ENCODE measurements around the gene GRB2.
A peak's percentile ranks its signal among the peaks of the same experiment; 100 is the strongest.
"Not testable (repeated sequence)": the region's sequence is repeated elsewhere in the genome, so short reads cannot be mapped to it uniquely, and the experiment has no call there.

The GRB2 gene

DNA sequence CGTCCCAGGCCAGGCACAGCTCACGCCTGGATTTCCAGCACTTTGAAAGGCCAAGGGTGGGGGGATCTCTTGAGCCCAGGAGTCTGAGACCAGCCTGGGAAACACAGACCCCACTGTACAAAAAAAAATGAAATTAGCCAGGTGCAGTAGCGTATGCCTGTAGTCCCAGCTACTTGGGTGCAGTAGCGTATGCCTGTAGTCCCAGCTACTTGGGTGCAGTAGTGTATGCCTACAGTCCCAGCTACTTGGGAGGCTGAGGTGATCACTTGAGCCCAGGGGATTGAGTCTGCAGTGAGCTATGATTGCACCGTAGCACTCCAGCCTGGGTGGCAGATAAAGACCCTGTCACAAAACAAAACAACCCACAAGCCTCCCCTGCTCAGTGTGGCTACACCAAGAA is 89.2 kb downstream of the GRB2 start:
- no peak for DNase-seq

DNA sequence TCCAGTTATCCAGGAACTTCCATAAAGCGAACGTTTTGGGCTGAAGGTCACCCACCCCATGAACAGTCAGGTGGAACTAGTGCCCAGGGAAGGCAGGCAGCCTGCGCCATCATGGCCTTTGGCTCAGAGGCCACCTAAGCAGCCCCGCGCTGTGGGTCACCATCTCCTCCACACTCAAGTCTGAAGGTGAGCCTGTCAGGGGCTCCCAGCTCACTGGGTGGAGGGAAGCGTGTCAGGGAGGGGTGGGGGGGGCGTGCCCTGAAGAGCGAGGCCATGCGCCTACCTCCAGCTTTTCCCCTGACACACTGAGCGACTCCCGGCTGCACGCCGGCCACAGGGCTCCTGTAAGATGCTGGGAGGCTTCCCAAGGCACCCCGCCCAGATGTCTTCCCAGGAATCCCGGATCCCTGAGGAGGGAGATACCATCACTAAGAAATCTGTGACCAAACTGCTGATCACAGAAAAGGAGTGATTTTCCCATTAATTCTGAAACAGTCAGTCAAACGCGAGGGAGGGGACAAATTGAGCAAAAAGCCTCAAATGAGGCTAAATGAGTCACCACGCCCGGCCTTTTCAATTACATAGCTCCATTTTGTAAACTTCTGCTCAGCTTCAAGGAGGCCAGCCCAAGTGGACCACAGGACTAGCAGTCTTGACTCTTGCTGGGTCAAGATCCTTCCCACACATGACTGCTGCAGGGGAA is 89.8 kb downstream of the GRB2 start:
- DNase-seq, result no peak

DNA sequence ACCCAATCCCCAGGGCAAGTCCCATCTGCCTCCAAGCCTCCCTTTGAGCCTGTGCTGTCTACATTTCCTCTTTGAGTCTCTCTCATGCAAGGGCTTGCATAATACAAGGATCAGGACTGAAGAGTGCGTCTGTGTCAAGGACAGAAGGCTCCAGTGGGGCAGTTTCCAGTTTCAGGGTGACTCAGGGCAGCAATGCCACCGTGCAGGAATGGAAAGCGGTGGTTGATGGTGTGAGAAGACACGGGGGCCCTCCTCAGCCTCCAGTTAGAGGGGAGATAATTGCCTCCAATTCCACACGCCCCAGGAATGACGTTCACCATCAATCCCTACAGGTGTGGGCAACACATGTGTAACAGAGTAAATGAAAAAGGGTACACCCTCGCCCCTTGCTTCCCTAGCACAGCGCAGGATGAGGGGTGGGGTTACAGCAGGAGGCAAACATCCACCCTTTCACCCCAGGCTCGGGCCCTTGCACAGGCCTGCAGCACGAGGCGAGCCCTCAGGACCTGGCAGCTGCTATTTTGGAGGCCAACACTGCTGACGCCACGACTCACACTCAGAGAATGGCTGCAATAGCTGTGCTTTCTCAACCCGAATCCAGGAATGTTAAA is 91.4 kb downstream of the GRB2 start:
- DNase-seq, result no peak

DNA sequence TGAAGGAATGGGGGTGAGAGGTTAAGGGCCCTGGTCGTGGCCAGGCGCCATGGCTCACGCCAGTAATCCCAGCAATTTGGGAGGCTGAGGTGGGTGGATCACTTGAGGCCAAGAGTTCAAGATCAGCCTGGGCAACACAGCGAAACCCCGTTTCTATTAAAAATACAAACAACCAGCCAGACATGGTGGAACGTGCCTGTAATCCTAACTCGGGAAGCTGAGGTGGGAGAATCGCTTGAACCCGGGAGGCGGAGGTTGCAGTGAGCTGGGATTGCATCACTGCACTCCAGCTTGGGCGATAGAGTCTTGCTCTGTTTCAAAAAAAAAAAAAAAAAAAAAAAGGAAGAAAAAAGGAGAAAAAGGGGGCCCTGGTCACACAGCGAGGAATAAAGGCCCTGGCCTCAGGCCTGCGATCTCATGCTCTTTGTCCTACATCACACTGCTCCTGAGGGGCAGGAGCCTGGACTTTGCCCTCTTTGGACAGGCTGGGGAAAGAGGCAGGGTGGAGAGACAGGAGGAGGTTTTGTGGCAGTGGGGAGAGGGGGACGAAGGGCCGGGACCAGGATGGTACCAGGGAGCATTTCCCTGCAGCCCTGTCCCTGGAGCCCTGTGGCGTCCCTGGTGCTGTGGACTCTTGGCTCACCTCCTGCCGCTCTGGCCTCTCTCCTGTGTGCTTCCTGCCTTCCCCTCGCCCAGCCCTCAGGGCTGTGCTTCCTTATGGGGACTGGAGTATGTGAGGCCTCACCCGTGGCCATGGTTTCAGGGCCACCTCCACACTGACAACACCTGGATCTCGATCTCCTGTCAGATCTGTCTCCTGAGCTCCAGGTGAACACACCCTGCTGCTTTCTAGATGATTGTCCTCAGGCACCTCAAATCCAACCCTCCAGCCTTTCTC is 96.5 kb downstream of the GRB2 start:
- no peak for DNase-seq

DNA sequence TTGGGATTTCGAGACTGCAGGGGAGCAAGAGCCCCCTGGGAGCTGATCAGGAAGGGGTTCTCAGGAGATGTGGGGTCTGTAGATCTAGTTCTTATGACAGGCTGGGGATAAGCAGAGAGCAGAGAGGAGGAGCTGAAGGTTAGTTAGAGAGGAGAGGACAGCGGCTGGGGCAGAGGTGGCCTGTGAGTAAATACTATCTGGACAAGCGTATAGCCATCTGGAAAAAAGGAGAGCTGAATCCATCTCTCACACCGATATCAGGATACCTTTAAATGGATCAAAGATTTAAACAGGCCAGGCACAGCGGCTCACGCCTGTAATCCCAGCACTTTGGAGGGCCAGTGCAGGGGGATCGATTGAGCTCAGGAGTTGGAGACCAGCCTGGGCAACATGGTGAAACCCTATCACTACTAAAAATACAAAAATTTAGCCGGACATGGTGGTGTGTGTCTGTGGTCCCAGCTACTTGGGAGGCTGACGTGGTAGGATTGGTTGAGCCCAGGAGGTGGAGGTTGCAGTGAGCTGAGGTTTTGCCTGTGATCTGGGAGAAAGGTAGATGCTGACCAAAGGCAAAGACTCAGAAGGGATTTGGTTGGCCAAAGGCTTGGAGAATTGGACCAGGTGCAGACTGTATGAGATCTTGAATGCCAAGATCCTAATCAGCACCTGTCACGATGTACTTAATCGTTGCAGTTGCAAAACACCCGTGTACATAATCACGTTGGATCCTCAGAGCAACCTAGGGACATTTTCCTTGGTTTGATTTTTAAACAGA is 97.3 kb downstream of the GRB2 start:
- DNase-seq, result no peak

DNA sequence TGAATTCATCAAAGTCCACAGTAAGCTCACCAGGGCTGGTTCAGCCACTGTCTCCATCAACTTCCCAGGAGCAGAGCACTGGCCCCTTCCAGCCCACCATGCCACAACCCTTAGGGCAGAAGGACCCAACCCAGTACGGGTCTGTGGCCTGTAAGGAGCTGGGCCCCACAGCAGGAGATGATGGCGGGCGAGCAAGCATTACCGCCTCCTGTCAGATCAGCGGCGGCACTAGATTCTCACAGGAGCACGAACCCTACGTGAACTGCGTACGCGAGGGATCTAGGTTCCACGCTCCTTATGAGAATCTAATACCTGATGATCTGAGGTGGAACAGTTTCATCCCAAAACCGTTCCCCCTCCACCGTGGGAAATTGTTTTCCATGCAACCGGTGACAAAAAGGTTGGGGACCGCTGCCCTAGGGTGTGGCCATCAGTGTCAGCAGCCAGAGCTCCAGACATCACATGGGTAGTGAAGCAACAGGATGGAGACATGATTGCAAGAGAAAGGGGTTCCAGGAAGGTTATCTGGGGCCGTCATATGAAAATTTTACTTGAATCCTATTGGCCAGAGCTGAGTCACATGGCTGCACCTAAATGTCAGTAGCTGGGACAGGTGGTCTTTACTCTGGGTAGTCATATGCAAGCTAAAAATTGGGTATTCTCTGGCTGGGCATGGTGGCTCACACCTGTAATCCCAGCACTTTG is 103.8 kb downstream of the GRB2 start:
- DNase-seq, result no peak

DNA sequence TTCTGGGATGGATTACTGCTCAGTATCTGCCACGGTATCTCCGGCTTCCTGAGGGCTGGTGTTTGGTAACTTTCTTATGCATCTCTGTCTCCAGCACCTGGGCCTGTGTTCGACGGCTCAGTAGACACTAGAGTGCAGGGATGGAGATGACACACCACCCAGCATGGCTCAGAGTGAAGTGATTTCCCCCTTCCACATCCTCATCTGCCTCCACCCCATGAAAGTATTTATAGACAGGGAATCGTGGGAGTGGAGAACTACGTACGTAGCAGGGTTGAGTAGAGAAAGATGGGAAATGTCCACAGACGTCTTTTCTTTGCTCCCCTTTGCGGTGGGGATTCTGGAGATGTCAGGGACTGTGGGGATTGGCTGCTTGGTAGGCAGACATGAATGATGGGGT is 104.4 kb downstream of the GRB2 start:
- DNase-seq, result no peak

DNA sequence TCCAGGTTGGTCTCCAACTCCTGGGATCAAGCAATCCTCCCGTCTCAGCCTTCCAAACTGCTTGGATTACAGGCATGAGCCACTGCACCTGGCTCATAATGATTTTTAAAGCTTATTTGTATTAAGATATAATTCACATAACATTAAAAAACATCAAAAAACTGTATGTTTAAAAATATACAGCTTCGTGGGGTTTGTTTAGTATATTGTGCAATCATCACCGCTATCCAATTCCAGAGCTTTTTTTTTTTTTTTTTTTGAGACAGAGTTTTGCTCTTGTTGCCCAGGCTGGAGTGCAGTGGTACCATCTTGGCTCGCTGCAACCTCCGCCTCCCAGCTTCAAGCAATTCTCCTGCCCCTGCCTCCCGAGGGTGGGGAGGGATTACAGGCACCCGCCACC is 105.2 kb downstream of the GRB2 start:
- no peak for DNase-seq

DNA sequence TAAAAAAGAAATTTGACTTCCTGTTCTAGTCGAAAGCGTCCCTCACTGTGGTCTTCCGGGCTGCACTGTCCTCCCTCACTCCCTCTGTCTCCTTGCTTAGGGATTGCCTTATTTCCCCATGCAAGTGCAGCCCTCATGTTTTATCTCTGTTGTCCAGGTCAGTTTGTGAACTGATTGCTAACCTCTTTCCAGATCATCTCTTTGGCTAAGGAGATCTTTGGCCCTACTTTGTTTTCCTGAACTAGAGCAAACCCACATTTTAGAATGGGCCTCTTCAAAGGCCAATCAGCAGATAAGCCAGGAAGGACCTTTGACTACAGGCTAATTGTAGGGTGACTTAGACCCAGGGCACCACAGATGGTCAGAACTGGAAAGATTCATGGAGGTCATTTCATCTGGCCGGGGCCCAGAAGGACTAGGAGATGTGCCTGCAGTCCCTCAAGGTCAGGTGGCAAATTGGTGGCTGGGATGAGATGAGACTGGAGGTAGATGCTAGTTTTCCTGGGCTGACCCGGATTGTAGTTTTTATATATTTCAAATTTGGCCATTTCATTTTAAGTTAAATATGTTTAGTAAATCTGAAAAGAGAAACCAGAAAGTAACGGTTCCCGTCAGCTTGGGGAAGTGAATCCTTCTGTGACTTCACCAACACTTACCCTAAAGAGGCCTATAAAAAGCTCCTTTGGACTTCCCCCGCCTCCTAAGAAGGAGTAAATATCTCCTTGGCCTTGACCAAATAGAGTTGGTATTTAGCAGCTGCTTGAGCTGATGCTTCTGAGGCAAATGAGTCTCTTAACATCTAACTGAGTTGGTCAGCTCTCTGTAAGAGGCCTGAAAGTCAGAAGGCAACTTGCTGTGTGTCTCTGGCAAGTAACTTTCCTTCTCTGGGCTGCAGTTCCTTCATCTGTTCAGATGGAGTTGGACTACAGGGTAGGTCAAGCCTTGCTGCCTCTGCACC is 110.0 kb downstream of the GRB2 start:
- DNase-seq, result no peak

DNA sequence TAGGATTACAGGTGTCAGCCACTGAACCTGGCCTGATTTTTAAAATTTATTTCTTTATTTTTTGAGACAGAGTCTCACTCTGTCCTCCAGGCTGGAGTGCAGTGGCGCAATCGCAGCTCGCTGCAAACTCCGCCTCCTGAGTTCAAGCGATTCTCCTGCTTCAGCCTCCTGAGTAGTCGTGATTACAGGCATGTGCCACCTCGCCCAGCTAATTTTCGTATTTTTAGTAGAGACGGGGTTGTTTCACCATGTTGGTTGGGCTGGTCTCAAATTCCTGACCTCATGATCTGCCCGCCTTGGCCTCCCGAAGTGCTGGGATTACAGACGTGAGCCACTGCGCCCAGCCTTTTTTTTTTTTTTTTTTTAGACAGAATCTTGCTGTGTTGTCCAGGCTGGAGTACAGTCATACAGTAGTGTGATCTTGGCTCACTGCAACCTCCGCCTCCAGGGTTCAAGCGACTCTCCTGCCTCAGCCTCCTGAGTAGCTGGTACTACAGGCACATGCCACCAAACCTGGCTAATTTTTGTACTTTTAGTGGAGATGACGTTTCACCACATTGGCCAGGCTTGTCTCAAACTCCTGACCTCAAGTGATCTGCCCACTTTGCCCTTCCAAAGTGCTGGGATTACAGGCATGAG is 112.5 kb downstream of the GRB2 start:
- not testable (repeated sequence) for DNase-seq

DNA sequence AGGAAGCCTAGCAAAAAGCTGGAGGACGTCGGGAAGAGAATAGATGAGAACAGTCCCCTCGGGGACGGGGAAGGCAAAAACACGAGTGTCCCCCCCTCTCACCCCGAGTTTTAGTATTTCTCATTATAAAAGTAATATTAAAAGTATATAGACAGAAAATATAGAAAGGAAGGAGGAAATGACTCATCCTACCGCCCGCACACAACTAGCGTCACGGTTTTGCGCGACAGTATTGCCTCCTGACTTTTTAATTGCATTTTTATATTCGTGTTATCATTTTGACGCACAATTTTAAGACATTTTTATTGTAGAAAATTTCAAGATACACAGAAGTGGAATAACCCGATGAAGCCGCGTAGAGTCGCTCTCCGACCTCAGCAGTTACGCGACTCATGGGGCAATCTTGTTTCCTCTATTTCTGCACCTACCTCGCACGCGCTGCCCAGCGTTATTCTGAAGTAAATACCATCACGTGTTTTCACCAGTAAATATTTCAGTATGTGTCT is 115.6 kb downstream of the GRB2 start:
- peak; percentile 34 to 60 for DNase-seq

DNA sequence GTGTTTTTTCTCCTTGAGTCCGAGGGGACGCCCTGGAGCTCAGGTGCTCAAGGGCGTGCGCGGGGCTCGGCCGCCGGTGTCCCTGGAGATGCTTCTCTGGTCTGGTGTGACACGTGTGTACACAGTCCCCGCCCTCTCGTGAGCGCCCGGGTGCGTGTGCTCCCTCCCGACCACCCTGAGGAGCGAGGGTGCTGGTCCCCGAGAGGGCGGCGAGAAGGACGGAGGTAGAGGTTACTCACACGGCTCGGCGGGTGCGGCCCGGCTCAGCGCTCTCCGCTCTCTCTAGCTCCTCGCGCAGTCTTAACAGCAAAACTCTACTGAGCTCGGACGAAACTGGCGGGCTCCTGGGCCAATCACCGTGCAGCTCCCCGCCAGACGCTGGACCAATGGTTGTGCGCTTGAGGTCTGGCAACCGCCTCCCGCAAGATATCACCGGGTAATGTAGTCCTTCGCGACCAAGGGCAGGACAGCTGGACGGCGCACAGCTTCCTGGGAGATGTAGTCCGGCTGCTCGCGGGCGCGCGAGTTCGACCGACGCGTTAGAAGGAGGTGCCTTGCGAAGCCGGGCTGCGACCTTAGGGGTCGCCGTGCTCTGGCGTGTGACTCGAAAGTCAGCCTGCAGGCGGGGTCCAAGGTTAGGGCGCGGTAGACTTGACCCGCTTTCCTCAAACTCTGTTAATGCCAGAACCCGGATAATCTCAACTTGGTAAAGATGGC is 116.2 kb downstream of the GRB2 start, which contains the start of gene SLC25A19:
Gene SLC25A19 (minus strand): TSS at position 319 of the 717 bp plus-strand sequence. CDS start 2,669 bp downstream, outside the sequence.
- DNase-seq, result peak; percentile 98 to 100

DNA sequence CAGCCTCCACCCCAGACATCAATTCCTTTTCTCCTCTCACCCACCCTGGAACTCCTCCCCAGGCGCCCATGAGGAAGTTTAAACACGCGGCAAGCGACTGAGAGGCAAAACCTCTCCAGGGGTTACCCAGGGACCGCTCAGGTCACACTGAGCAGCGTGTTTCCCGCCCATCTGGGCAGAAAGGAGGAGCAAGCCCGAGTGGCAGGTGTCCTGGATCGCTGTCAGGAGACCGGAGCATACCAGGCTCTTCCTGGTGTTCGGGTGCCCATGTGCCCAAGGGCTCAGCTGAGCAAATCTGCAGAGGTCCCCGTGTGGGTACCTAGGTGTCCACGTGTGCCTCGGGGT is 116.7 kb downstream of the GRB2 start:
- DNase-seq, result peak; percentile 65 to 84

DNA sequence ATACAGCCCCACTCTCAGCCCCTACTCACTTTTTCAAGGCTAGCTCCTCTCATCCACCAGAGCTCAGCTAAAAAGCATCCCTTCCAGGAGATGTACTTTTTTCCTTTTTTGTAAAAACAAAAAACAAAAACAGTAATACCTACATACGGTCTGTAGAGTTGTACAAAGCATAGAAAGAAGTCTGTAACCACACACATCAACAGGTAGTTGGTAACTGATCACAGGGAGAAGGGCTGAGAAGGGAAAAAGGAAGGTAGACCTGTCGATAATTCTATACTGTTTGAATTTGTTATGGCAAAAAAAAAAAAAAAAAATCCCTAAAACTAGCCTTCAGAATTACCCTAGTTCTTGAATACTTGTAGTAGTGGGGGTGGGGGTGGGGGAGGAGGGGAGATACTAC is 117.1 kb downstream of the GRB2 start:
- DNase-seq, result no peak

DNA sequence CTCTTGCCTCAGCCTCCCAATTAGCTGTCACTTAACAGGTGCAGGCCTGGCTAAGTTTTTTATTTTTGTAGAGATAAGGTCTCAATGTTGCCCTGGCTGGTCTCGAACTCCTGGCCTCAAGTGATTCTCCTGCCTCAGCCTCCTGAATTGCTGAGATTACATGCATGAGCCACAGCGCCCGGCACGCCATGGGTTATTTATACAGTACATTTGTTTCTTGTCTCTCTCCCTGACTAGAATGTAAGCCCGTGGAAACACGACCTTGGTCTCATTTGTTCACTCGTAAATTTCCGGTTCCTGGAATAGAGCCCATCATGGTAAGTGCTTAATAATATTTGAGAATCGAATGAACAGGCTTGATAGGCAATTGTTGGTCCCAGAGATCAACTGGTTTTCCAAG is 118.3 kb downstream of the GRB2 start:
- DNase-seq, result no peak

DNA sequence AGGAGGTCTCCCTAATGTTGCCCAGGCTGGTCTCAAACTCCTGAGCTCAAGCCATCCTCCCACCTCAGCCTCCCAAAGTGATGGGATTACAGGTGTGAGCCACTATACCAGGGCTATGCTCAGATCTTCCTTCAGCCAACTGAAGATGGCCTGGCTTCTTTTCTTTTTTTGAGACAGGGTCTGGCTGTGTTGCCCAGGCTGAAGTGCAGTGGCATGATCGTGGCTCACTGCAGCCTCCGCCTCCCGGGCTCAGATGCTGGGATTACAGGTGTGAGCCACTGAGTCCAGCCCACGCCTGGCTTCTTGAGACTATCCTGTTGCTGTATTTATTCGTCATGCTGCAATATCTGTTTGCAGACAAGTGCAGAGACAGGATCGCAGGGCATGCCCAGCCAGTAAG is 120.4 kb downstream of the GRB2 start:
- no peak for DNase-seq

DNA sequence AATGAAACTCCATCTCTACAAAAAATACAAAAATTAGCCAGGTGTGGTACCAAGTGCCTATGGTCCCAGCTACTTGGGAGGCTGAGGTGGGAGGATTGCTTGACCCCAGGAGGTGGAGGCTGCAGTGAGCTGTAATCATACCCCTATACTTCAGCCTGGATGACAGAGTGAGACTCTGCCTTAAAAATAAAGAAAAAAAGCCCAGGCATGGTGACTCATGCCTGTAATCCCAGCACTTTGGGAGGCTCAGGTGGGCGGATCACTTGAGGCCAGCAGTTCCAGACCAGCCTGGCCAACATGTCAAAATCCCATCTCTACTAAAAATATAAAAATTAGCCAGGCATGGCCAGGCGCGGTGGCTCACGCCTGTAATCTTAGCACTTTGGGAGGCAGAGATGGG is 125.3 kb downstream of the GRB2 start:
- DNase-seq, result not testable (repeated sequence)

DNA sequence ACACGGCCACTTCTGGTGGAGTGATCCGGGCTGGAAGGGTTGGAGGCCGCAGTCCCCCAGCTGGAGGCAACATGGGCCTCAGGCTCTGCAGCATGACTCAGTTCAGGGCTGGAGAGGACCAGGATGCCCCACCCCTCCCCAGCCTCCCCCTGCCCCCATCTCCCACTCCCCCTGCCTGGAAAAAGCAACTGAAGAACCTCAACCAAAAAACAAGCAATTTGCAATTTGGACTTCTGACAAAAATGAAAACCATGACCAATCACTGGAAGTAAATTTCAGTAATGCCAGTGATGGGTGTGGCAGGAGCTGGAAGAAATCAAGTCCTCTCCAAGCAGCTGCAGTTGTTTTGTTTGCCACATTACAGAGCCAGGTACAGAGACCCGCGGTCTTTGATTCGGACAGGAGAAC is 127.8 kb downstream of the GRB2 start:
- DNase-seq, result no peak

DNA sequence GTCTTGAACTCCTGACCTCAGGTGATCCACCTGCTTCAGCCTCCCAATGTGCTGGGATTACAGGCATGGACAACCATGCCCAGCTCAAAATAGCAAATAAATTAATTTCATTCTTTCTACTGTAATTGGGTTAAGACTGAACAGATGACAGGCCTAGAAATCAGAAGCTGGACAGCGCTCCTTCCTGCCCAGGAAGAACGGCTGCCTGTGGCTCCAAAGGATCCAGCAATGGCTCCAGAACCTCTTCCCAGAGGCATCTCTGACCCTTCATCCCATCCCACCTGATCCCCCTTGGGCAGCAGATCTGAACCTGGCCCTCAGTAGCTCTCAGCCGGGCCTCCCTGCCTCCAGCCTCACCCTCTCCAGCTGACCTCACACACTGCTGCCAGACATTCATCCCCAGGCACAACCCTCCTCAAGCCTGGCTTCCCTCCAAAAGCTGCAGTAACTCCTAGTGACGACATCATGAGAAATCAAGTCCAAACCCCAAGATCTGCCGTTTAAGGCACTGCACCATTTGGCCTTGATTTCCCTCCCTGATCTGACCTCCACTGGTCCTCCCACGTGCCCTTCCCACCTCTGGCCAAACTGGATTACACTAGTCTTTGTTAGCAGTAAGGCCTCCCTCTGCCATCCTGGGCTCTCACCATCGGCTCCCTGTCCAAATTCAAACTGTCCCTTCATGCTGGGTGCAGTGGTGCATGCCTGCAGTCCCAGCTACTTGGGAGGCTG is 131.3 kb downstream of the GRB2 start:
- DNase-seq, result no peak
